HG02678 (cell line): ENCODE data around the gene UBAC2.

Experiments used
- ATAC-seq: cut with Tn5 transposase; IDR thresholded peaks from one replicate; pipeline ENCODE4 v1.9.1; 2021; ENCODE audit warnings: mild to moderate bottlenecking, moderate library complexity; ENCODE audit not compliant: unreplicated experiment

UBAC2 gene

GRCh38 chr13:99307648-99308339, 107.1 kb downstream of the UBAC2 start:
- peak; percentile 36 for ATAC-seq

GRCh38 chr13:99308471-99309087, 107.9 kb downstream of the UBAC2 start:
- ATAC-seq = no peak

- peak; percentile 34 for ATAC-seq
Observed at GRCh38 chr13:99310382-99311031, 109.9 kb downstream of the UBAC2 start.

GRCh38 chr13:99311137-99311536, 110.5 kb downstream of the UBAC2 start:
- no peak for ATAC-seq

DNA sequence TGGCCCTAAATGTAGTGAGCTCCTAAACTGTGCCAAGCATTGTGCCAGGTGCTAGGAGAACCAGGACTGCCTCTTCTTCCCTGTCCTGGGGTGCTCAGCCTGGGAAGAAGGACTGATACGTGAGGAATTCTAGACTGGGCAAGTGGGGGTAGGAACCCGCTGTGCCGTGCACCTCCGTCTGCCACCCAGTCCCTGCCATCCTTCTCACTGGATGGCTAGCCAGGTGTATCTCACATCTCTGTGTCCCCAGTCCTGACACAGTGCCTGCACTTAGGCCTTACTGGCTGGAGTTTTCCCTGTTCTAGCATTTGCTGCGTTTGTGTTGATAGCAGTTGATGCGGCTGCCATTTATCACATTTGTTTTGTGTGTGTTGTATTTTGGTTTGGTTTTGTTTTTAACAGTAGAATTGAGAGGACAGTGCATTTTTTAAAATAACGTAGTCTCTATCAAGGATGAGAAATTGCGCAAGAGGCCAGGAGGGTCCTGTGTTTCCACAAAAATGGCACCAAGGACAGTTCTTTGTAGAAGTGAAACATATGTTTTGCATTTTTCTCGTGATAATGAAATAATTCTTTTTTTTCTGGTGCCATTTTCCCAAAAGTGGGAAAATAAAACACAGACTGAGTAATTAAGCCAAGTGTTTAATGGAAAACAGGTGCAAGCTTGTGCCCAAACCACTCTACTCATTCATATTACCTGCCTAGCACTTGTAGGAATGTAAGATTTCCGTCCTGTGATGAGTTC, 111.3 kb downstream of the UBAC2 start:
- no peak for ATAC-seq

DNA sequence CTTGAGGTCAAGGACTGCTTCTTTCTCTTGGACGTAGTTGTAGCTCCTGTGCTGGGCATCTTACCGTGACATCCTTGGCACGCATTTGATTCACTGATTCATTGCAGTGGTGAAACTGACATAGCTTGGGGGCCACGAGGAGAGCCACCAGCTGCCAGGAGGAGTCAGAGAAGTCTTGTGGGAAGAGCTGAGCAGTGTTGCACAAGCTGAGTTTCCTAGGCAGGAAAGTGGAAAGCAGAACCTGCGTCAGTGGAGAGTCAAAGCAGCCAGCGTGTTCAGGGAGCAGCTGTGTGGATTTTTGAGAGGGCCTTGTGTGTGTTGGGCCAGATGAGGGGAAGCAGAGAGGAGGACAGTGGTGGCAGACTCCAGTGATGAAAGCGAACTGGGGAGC, 111.8 kb downstream of the UBAC2 start:
- ATAC-seq = no peak

DNA sequence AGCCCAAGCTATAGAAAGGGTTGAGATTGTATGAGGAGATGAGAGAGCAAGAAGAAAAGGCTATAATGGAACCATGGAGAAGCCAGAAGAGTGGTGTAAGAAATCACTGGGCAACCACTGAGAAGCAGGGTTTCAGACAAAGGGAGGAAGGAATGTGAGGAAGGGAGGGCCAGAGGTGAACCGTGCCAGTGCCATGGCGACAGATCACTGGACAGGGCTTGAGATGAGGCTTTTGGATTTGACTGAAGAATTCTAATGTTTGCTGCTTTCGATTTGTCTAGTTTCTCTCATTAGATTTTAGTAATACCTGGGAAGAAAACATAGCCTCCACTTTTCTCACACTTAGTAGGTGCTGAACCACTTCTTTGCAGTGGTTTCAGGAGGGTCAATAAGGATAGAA, 112.8 kb downstream of the UBAC2 start:
- ATAC-seq = no peak

DNA sequence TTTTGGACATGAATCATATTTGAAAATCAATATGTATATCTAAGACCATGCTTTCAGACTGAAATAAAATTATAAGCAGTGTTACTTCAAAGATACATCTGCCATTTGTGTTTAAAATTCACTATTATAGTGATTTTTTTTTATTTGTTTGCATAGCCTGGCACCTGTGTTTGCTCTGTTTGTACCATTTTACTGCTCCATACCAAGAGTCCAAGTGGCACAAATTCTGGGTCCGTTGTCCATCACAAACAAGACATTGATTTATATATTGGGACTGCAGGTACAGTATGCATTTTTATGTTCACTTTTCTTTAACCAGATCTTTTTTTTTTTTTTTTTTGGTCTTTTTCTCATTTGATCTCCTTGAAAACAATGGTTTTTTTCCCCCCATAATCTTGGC, 113.3 kb downstream of the UBAC2 start:
- ATAC-seq = no peak

GRCh38 chr13:99314640-99315176, 114.1 kb downstream of the UBAC2 start:
- ATAC-seq = no peak

- no peak for ATAC-seq
Observed at GRCh38 chr13:99315186-99315585, 114.5 kb downstream of the UBAC2 start.

- ATAC-seq = no peak
Observed at GRCh38 chr13:99316224-99316623, 115.6 kb downstream of the UBAC2 start.

DNA sequence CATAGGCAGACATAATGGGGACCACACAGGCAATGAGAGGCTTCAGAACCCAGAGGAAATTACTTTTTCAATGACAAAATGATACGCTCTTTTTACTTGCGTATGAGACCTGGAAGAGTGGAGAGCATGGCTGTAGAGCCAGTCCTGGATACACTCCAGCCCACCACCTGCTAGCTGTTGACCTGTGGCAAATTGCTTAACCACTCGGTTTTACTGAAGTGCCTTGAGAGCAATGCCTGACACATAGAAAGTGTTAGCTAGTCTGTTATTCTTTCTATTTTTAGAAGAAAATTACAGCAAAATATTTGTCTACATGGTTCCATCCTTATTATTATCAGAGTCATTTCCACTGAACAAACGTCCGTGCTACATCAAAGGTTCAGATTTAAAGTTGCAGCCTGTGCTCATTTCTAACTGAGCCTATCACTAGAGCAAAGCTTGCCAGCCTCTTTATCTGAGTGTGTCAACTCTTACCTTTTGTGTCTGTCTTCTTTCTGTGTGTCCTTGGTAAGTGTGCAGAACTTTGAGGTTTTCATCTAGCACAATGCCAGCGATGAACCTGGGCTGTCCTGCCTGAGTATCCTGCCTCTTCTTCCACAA, 116.1 kb downstream of the UBAC2 start:
- no peak for ATAC-seq

GRCh38 chr13:99320693-99321481, 120.2 kb downstream of the UBAC2 start:
- ATAC-seq = no peak

GRCh38 chr13:99321709-99322108, 121.1 kb downstream of the UBAC2 start:
- ATAC-seq = no peak

GRCh38 chr13:99322297-99323103, 121.8 kb downstream of the UBAC2 start:
- ATAC-seq = peak; percentile 85

- ATAC-seq = no peak
Observed at GRCh38 chr13:99323488-99323887, 122.8 kb downstream of the UBAC2 start.

GRCh38 chr13:99326012-99326411, 125.4 kb downstream of the UBAC2 start:
- ATAC-seq = peak; percentile 28

DNA sequence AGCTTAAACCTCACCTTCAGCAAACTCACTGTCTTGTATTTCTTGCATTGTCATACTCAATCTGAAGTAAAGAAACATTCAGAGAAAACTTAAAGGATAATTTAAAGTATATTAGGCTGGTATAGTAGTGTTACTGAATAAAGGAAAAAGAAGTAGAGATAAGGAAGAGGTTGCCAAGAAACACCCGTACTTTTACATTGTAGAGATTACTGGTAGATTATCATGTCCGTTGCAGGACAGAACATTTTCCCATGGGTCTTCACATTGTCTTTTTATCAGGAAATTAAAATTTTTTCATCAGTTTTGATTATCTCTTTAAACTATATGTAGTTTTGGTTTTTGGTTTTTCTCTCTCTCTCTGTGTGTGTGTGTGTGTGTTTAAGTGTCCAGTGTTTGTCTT, 126.5 kb downstream of the UBAC2 start:
- ATAC-seq = no peak

- ATAC-seq = no peak
Observed at GRCh38 chr13:99327761-99328160, 127.1 kb downstream of the UBAC2 start.
